Activated naive CD4-positive, alpha-beta T cell treated with anti-CD3 and anti-CD28 coated beads, Interleukin-2, amount 50 U/mL, for 72 hours (primary cell): ENCODE results near the gene POLD1. TPM values are rescaled to one million over a fixed set of nuclear protein-coding genes. Genes with fewer than 3 reads are reported as not detected.
A peak's percentile ranks its signal among the peaks of the same experiment; 100 is the strongest.
"Not testable (repeated sequence)": the region's sequence is repeated elsewhere in the genome, so short reads cannot be mapped to it uniquely, and the experiment has no call there.

Experiments used
- ATAC-seq, 2 donors: fragments of 150-1000 bp; cut with Tn5 transposase; 2 replicates each; pipeline ENCODE4 v1.10.0; 2021; ENCODE audit warnings: mild to moderate bottlenecking in 2 of 2, moderate library complexity in 2 of 2
- DNase-seq, 2 donors: peaks; one replicate each; pipeline ENCODE4 v3.0.0; 2021 to 2022; ENCODE audit warnings: low spot score in 2 of 2
- H3K27ac Mint-ChIP-seq, 2 donors: one replicate each; pipeline ENCODE4 v1.8.0; 2022; ENCODE audit warnings: mild to moderate bottlenecking in 2 of 2, mixed read lengths in 2 of 2
- H3K36me3 Mint-ChIP-seq, 2 donors: one replicate each; pipeline ENCODE4 v1.8.0; 2022; ENCODE audit warnings: mixed read lengths in 2 of 2
- H3K9me3 Mint-ChIP-seq, 2 donors: one replicate each; pipeline ENCODE4 v1.8.0; 2022; ENCODE audit warnings: mixed read lengths in 2 of 2
- total RNA-seq, 2 donors: library from RNA; stranded (reverse); gene quantifications; one replicate each; pipeline ENCODE4 v1.2.3, GENCODE V29; 2022

POLD1 gene
- total RNA-seq, 2 donors from 2014 or later = 183 to 254 TPM

DNA sequence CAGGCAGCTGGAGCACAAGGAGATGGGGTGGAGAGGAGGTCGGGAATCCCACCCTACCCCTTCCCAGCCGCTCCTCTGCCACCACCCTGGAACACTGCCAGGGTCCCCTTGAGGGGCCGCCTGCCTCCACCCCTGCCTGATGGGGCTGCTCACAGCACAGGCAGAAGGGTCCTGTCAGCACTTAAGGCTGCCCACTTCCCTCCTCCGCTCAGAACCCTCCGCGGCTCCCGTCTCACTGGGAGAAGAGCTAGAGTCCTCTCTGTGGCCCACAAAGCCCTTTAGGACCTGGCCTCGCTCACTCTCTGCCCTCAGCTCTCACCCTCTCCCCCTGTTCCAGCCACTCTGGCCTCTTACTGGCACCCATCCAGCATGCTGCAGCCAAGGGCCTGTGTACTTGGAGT is 3.4 kb upstream of the POLD1 start:
- Mint-ChIP-seq H3K27ac (peak overlapping the region; percentile 36 to 65), H3K36me3 (peaks cover 20 to 45% of the 10 kb centered on the region in 2 donors), H3K9me3 (peaks cover 0 to 4% of the 10 kb centered on the region in 2 donors)
- DNase-seq (no peak), ATAC-seq (no peak)

DNA sequence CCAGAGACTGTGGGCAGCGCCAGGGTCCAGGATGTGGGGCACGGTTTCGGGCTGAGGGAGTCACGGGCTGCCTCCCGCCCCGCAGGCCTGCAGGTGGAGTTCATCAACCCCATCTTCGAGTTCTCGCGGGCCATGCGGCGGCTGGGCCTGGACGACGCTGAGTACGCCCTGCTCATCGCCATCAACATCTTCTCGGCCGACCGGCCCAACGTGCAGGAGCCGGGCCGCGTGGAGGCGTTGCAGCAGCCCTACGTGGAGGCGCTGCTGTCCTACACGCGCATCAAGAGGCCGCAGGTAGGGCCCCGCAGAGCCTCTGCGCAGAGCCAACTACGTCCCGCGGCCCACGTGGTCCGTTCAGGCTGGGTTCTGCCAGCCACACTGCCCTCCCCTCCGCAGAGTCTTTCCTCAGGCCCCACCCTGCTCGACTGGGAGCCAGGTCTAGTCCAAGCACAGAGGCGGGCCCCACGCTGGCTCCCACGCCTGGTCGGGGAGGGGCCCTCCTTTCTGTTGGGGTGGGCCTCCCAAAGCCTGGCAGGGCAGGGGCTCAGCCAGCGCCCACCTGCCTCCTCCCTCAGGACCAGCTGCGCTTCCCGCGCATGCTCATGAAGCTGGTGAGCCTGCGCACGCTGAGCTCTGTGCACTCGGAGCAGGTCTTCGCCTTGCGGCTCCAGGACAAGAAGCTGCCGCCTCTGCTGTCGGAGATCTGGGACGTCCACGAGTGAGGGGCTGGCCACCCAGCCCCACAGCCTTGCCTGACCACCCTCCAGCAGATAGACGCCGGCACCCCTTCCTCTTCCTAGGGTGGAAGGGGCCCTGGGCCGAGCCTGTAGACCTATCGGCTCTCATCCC is 2.0 kb upstream of the POLD1 start:
- Mint-ChIP-seq H3K36me3 (peaks cover 20 to 42% of the 10 kb centered on the region in 2 donors), H3K9me3 (no peaks in the 10 kb centered on the region), H3K27ac (no peak overlapping the region)
- DNase-seq (no peak), ATAC-seq (no peak)

GRCh38 chr19:50383001-50383851 is 921 bp upstream of the POLD1 start:
- ATAC-seq = peak in 1 of 2 donors; percentile 34
- Mint-ChIP-seq H3K36me3 (peaks cover 20 to 49% of the 10 kb centered on the region in 2 donors), H3K27ac (peak overlapping the region; percentile 94 to 98), H3K9me3 (no peaks in the 10 kb centered on the region)
- no peak for DNase-seq

- ATAC-seq (no peak), DNase-seq (no peak)
- peak overlapping the region; percentile 94 to 98 for H3K27ac Mint-ChIP-seq
- peaks cover 15 to 38% of the 10 kb centered on the region in 2 donors for H3K36me3 Mint-ChIP-seq
- H3K9me3 Mint-ChIP-seq = no peaks in the 10 kb centered on the region
Measured at GRCh38 chr19:50384685-50385535, 763 bp downstream of the POLD1 start.

GRCh38 chr19:50387176-50387867 is 3.2 kb downstream of the POLD1 start:
- no peak for DNase-seq
- H3K27ac Mint-ChIP-seq = peak overlapping the region in 1 of 2 donors; percentile 69
- ATAC-seq = no peak
- peaks cover 23 to 43% of the 10 kb centered on the region in 2 donors for H3K36me3 Mint-ChIP-seq
- no peaks in the 10 kb centered on the region for H3K9me3 Mint-ChIP-seq

- H3K9me3 Mint-ChIP-seq = no peaks in the 10 kb centered on the region
- DNase-seq = no peak
- ATAC-seq = no peak
- H3K27ac Mint-ChIP-seq = peak overlapping the region in 1 of 2 donors; percentile 69
- peaks cover 23 to 43% of the 10 kb centered on the region in 2 donors for H3K36me3 Mint-ChIP-seq
Measured at GRCh38 chr19:50387868-50388245, 3.7 kb downstream of the POLD1 start.

- peaks cover 8 to 29% of the 10 kb centered on the region in 2 donors for H3K36me3 Mint-ChIP-seq
- H3K27ac Mint-ChIP-seq, ATAC-seq, H3K9me3 Mint-ChIP-seq, DNase-seq: not testable (repeated sequence)
Measured at GRCh38 chr19:50390295-50390694, 6.1 kb downstream of the POLD1 start.

- not testable (repeated sequence) for ATAC-seq, DNase-seq, H3K9me3 Mint-ChIP-seq, H3K27ac Mint-ChIP-seq
- peaks cover 12 to 30% of the 10 kb centered on the region in 2 donors for H3K36me3 Mint-ChIP-seq
Measured at GRCh38 chr19:50390952-50391351, 6.8 kb downstream of the POLD1 start.

- Mint-ChIP-seq H3K36me3 (peaks cover 14 to 23% of the 10 kb centered on the region in 2 donors), H3K9me3 (no peaks in the 10 kb centered on the region), H3K27ac (peak overlapping the region in 1 of 2 donors; percentile 74)
- DNase-seq (no peak), ATAC-seq (no peak)
Measured at GRCh38 chr19:50392759-50393158, 8.6 kb downstream of the POLD1 start.

DNA sequence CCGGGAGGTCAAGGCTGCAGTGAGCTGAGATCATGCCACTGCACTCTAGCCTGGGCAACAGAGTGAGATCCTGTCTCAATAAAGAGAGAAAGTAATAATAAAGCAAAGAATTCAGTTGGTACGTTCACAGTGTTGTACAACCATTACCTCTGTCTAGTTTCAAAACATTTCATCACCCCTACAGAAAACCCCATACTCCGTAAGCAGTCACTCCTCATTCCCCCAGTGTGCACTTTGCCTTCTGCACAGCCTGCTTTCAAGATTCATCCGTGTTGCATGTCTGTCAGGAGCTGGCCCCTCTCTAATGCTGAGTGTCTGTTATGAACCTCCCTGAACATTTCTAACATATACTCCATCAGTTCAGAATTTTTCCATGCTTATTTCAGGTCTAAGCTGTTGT is 9.4 kb downstream of the POLD1 start:
- Mint-ChIP-seq H3K36me3 (peaks cover 17 to 21% of the 10 kb centered on the region in 2 donors), H3K9me3 (no peaks in the 10 kb centered on the region), H3K27ac (no peak overlapping the region)
- DNase-seq (no peak), ATAC-seq (no peak)

GRCh38 chr19:50394017-50394416 is 9.9 kb downstream of the POLD1 start:
- Mint-ChIP-seq H3K36me3 (peaks cover 17 to 21% of the 10 kb centered on the region in 2 donors), H3K27ac (no peak overlapping the region), H3K9me3 (no peaks in the 10 kb centered on the region)
- DNase-seq (no peak), ATAC-seq (no peak)

DNA sequence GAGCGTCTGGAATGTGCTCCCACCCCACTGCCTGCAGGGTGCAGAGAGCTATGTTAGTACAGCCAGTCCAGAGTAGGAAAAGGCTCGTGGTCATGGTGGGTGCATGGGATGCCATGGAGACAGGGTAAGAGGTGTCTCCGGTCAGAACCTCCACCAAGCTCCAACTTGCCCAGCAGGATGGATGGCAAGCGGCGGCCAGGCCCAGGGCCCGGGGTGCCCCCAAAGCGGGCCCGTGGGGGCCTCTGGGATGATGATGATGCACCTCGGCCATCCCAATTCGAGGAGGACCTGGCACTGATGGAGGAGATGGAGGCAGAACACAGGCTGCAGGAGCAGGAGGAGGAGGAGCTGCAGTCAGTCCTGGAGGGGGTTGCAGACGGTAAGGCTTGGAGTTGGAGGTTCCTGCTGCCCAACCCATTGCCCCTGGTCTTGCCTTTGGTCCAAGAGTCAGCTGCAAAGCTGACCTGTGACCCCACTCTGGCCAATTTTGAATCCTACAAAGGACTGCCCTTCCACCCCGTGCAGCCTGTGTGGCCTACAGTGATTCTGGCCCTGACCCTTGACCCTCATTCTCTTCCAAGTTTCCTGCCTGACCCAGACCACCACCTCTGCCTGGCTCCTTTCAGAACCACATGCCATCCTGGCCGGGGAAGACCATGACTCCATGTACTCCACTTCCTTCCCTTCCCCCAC is 14.7 kb downstream of the POLD1 start:
- Mint-ChIP-seq H3K27ac (peak overlapping the region in 1 of 2 donors; percentile 62), H3K36me3 (peaks cover 10 to 11% of the 10 kb centered on the region in 2 donors), H3K9me3 (no peaks in the 10 kb centered on the region)
- DNase-seq = no peak
- ATAC-seq = no peak

DNA sequence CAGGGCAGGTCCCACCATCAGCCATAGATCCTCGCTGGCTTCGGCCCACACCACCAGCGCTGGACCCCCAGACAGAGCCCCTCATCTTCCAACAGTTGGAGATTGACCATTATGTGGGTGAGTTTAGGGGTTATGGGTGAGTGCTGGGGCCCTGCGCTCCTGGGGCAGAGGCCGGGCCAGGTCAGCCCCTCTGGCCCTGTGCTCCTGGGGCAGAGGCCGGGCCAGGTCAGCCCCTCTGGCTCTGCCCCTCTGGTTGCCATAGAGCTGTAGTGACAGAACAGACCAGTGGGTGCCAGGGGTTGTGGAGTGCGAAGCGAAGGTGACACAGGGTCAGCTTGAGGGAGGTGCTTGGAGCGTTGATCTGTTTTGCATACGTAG is 15.2 kb downstream of the POLD1 start:
- H3K9me3 Mint-ChIP-seq = no peaks in the 10 kb centered on the region
- H3K36me3 Mint-ChIP-seq = peaks cover 10 to 14% of the 10 kb centered on the region in 2 donors
- DNase-seq = no peak
- peak in 1 of 2 donors; percentile 13 for ATAC-seq
- no peak overlapping the region for H3K27ac Mint-ChIP-seq

DNA sequence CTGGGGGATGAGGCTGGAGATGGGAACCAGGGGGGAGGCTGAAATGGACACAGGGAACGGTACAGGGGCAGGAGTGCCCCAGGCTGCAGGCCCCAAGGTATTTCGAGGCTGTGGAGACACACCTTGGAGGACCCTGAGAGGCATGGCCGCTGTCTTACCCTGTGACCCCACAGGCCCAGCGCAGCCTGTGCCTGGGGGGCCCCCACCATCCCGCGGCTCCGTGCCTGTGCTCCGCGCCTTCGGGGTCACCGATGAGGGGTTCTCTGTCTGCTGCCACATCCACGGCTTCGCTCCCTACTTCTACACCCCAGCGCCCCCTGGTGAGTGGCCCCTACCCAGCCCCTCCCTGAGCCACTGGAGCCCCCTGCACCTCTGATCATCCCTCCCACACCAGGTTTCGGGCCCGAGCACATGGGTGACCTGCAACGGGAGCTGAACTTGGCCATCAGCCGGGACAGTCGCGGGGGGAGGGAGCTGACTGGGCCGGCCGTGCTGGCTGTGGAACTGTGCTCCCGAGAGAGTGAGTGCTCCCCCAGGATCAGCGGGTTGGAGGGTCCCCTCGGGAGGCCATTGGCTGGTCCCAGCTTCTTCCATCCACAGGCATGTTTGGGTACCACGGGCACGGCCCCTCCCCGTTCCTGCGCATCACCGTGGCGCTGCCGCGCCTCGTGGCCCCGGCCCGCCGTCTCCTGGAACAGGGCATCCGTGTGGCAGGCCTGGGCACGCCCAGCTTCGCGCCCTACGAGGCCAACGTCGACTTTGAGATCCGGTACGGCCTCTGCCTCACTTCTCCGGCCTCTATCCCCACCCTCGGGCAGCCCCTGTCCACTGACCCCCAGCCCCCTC is 17.7 kb downstream of the POLD1 start:
- peak overlapping the region in 1 of 2 donors; percentile 15 for H3K27ac Mint-ChIP-seq
- DNase-seq (no peak), ATAC-seq (no peak)
- H3K9me3 Mint-ChIP-seq = no peaks in the 10 kb centered on the region
- H3K36me3 Mint-ChIP-seq = peaks cover 5 to 16% of the 10 kb centered on the region in 2 donors
